HEK293T (cell line): ENCODE measurements around the gene KRT6A.

Experiments
- ARNT ChIP-seq: fragments of 450-650 bp; IDR thresholded peaks from 2 replicates; pipeline ENCODE4 v1.6.1; 2017; ENCODE audit warnings: mild to moderate bottlenecking
- BHLHE40 ChIP-seq: fragments of 450-650 bp; IDR thresholded peaks from 2 replicates; pipeline ENCODE4 v1.6.1; 2016; ENCODE audit warnings: mild to moderate bottlenecking, moderate library complexity, borderline replicate concordance
- ELF4 ChIP-seq: fragments of 450-650 bp; IDR thresholded peaks from 2 replicates; pipeline ENCODE4 v1.6.1; 2017; ENCODE audit warnings: antibody characterized with exemption
- FOXK2 ChIP-seq: fragments of 450-650 bp; IDR thresholded peaks from 2 replicates; pipeline ENCODE4 v1.6.1; 2016; ENCODE audit warnings: mild to moderate bottlenecking
- FOXM1 ChIP-seq: fragments of 450-650 bp; IDR thresholded peaks from 2 replicates; pipeline ENCODE4 v1.6.1; 2017; ENCODE audit warnings: mild to moderate bottlenecking, borderline replicate concordance
- HDGF ChIP-seq: fragments of 450-650 bp; IDR thresholded peaks from 2 replicates; pipeline ENCODE4 v1.6.1; 2017; ENCODE audit warnings: antibody characterized with exemption, borderline replicate concordance
- L3MBTL2 ChIP-seq: fragments of 450-650 bp; conservative IDR thresholded peaks from 2 replicates; pipeline ENCODE4 v1.6.1; 2016; ENCODE audit warnings: mild to moderate bottlenecking
- NFRKB ChIP-seq: fragments of 450-650 bp; IDR thresholded peaks from 2 replicates; pipeline ENCODE4 v1.6.1; 2016; ENCODE audit warnings: mild to moderate bottlenecking, moderate library complexity
- PKNOX1 ChIP-seq: fragments of 450-650 bp; IDR thresholded peaks from 2 replicates; pipeline ENCODE4 v1.6.1; 2016
- SP1 ChIP-seq: fragments of 450-650 bp; IDR thresholded peaks from 2 replicates; pipeline ENCODE4 v1.6.1; 2017
- SUZ12 ChIP-seq: fragments of 450-650 bp; IDR thresholded peaks from 2 replicates; pipeline ENCODE4 v1.6.1; 2016; ENCODE audit warnings: mild to moderate bottlenecking
- TARDBP ChIP-seq: fragments of 450-650 bp; IDR thresholded peaks from 2 replicates; pipeline ENCODE4 v1.6.1; 2016

GRCh38 chr12:52518574-52519386 is 25.7 kb upstream of the KRT6A start:
- no peak for TF ChIP-seq BHLHE40
- TF ChIP-seq ARNT: no peak
- TF ChIP-seq NFRKB: no peak
- no peak for TF ChIP-seq TARDBP
- TF ChIP-seq FOXM1: no peak
- no peak for TF ChIP-seq ELF4
- no peak for TF ChIP-seq FOXK2
- no peak for TF ChIP-seq SUZ12
- no peak for TF ChIP-seq L3MBTL2
- TF ChIP-seq PKNOX1: no peak
- no peak for TF ChIP-seq HDGF
- no peak for TF ChIP-seq SP1
